Measurements from ENCODE around the gene HUWE1.

Gene HUWE1

GRCh38 chrX:53587795-53588420, 98.6 kb downstream of the HUWE1 start:
- TF ChIP-seq POLR2AphosphoS5 (IDR thresholded peaks at IDR 0.05; ENCODE audit: low read depth, low read length): no peak
- no peak for TF ChIP-seq SIN3A (IDR thresholded peaks at IDR 0.05; ENCODE audit: borderline replicate concordance, insufficient read depth, low read length)
- TF ChIP-seq REST (IDR thresholded peaks at IDR 0.05; ENCODE audit: insufficient read depth in 1 of 2, low read depth in 2 of 2, low read length in 2 of 2): no peak
- TF ChIP-seq FOXP2 (optimal IDR thresholded peaks at IDR 0.05; ENCODE audit: borderline replicate concordance, extremely low read depth, extremely low read length, insufficient read depth): no peak
- no peak for TF ChIP-seq TAF1 (IDR thresholded peaks at IDR 0.05; ENCODE audit: borderline replicate concordance, insufficient read depth, low read length)

- TF ChIP-seq POLR2AphosphoS5 (IDR thresholded peaks at IDR 0.05; ENCODE audit: low read depth, low read length) (no peak), SIN3A (IDR thresholded peaks at IDR 0.05; ENCODE audit: borderline replicate concordance, insufficient read depth, low read length) (no peak), TAF1 (IDR thresholded peaks at IDR 0.05; ENCODE audit: borderline replicate concordance, insufficient read depth, low read length) (no peak), REST (IDR thresholded peaks at IDR 0.05; ENCODE audit: insufficient read depth in 1 of 2, low read depth in 2 of 2, low read length in 2 of 2) (no peak), FOXP2 (optimal IDR thresholded peaks at IDR 0.05; ENCODE audit: borderline replicate concordance, extremely low read depth, extremely low read length, insufficient read depth) (no peak)
These were observed 101.6 kb downstream of the HUWE1 start for GRCh38 chrX:53584891-53585290.

GRCh38 chrX:53583571-53583970, 102.9 kb downstream of the HUWE1 start:
- no peak for TF ChIP-seq TAF1 (IDR thresholded peaks at IDR 0.05; ENCODE audit: borderline replicate concordance, insufficient read depth, low read length)

- TF ChIP-seq POLR2AphosphoS5 (IDR thresholded peaks at IDR 0.05; ENCODE audit: low read depth, low read length) (no peak), TAF1 (IDR thresholded peaks at IDR 0.05; ENCODE audit: borderline replicate concordance, insufficient read depth, low read length) (no peak), SIN3A (IDR thresholded peaks at IDR 0.05; ENCODE audit: borderline replicate concordance, insufficient read depth, low read length) (no peak), FOXP2 (optimal IDR thresholded peaks at IDR 0.05; ENCODE audit: borderline replicate concordance, extremely low read depth, extremely low read length, insufficient read depth) (no peak), REST (IDR thresholded peaks at IDR 0.05; ENCODE audit: insufficient read depth in 1 of 2, low read depth in 2 of 2, low read length in 2 of 2) (no peak)
These were observed 105.6 kb downstream of the HUWE1 start for GRCh38 chrX:53580742-53581504.

GRCh38 chrX:53571494-53571893, 115.0 kb downstream of the HUWE1 start:
- TF ChIP-seq POLR2AphosphoS5 (IDR thresholded peaks at IDR 0.05; ENCODE audit: low read depth, low read length) (no peak), REST (IDR thresholded peaks at IDR 0.05; ENCODE audit: insufficient read depth in 1 of 2, low read depth in 2 of 2, low read length in 2 of 2) (no peak), FOXP2 (optimal IDR thresholded peaks at IDR 0.05; ENCODE audit: borderline replicate concordance, extremely low read depth, extremely low read length, insufficient read depth) (no peak), SIN3A (IDR thresholded peaks at IDR 0.05; ENCODE audit: borderline replicate concordance, insufficient read depth, low read length) (no peak), TAF1 (IDR thresholded peaks at IDR 0.05; ENCODE audit: borderline replicate concordance, insufficient read depth, low read length) (no peak)
